ENCODE results near the gene CHST13. TPM values are rescaled to one million over a fixed set of nuclear protein-coding genes. Genes with fewer than 3 reads are reported as not detected.

CHST13 gene
- total and polyA plus RNA-seq, 2 of the 4 experiments (the other 2 are of a cell fraction), result not detected

- Histone ChIP-seq H2AFZ (replicated peaks; ENCODE audit: low read length, poor library complexity) (no peak overlapping the region), H2AK5ac (ENCODE audit: low read depth, low read length) (no peak overlapping the region), H2BK20ac (ENCODE audit: low read depth, low read length) (no peak overlapping the region), H4K5ac (ENCODE audit: low read depth, low read length) (no peak overlapping the region), H4K91ac (ENCODE audit: insufficient read depth, low read depth, low read length) (no peak overlapping the region), H3K79me1 (ENCODE audit: low read depth in 1 of 2, low read length in 2 of 2) (no peaks in the 10 kb centered on the region), H3K9ac (ENCODE audit: low read depth, low read length) (no peak overlapping the region), H3K4ac (ENCODE audit: low read depth, low read length) (no peak overlapping the region), H2BK5ac (ENCODE audit: low read depth, low read length, poor library complexity, severe bottlenecking) (no peak overlapping the region), H3K27ac (ENCODE audit: insufficient read depth, low read length) (no peak overlapping the region), H2BK120ac (ENCODE audit: low read depth, low read length) (no peak overlapping the region), H4K20me1 (ENCODE audit: insufficient read depth, low read length) (no peaks in the 10 kb centered on the region), H3K27me3 (ENCODE audit: control insufficient read depth, insufficient read depth, low read length) (peaks cover 33% of the 10 kb centered on the region), H2AK9ac (replicated peaks; ENCODE audit: low read depth, low read length, poor library complexity) (no peak overlapping the region), H3K18ac (ENCODE audit: low read depth, low read length) (no peak overlapping the region), H3K9me3 (ENCODE audit: control insufficient read depth, insufficient read depth, low read length) (no peaks in the 10 kb centered on the region), H3K56ac (ENCODE audit: extremely low read depth, insufficient read depth, low read length) (no peak overlapping the region), H3K4me2 (ENCODE audit: low read depth, low read length) (no peak overlapping the region), H3K23ac (ENCODE audit: low read depth, low read length) (no peak overlapping the region), H4K8ac (ENCODE audit: low read depth in 2 of 2, low read length in 2 of 2) (no peak overlapping the region), H3K4me3 (ENCODE audit: insufficient read depth, low read depth, low read length) (no peak overlapping the region), H2BK15ac (ENCODE audit: low read depth, low read length) (no peak overlapping the region), H3K9me1 (ENCODE audit: insufficient read depth, low read length) (no peaks in the 10 kb centered on the region), H3K14ac (replicated peaks; ENCODE audit: low read depth, low read length) (no peak overlapping the region), H3K36me3 (ENCODE audit: control insufficient read depth, insufficient read depth, low read length) (no peaks in the 10 kb centered on the region), H3K4me1 (ENCODE audit: control insufficient read depth, insufficient read depth, low read length) (no peaks in the 10 kb centered on the region)
- BruUV-seq (replicated peaks), result no TSS peak
- peak; percentile 46; the same call in 1 of the 2 replicates for ATAC-seq (ENCODE audit: low read depth)
- WGBS, 2 experiments (ENCODE audit: extremely low coverage in 2 of 2, insufficient read length in 1 of 2), result 83% methylated on average over 1 of the region's 10 CpGs; no CpG with 5 or more reads in 1 of the 2 experiments
- intact Hi-C loops (cut with micrococcal nuclease) (no loop called here), dilution Hi-C loops (cut with HindIII; ENCODE audit: low sequenced_read_pairs, unreplicated experiment) (no loop called here), in situ Hi-C loops (cut with MboI; ENCODE audit: low sequenced_read_pairs) (no loop called here)
- ChIA-PET POLR2A (ENCODE audit: unreplicated experiment) (no interaction called here), CTCF (no interaction called here)
- TF ChIP-seq ELK1 (IDR thresholded peaks at IDR 0.05; ENCODE audit: borderline replicate concordance, low read depth, low read length), result no peak
- TF ChIP-seq FOS (IDR thresholded peaks at IDR 0.05; ENCODE audit: low read depth, low read length), result no peak
- TF ChIP-seq RAD21 (IDR thresholded peaks at IDR 0.05; ENCODE audit: low read length), result no peak
- no peak for TF ChIP-seq RCOR1 (IDR thresholded peaks at IDR 0.05; ENCODE audit: insufficient replicate concordance, low read length)
- no peak for TF ChIP-seq SMC3 (IDR thresholded peaks at IDR 0.05; ENCODE audit: low read depth, low read length)
- no peak for TF ChIP-seq POLR2A (IDR thresholded peaks at IDR 0.05; ENCODE audit: low read depth, low read length)
- no peak for TF ChIP-seq CHD1 (IDR thresholded peaks at IDR 0.05; ENCODE audit: low read depth, low read length)
- TF ChIP-seq, protein P1, sequence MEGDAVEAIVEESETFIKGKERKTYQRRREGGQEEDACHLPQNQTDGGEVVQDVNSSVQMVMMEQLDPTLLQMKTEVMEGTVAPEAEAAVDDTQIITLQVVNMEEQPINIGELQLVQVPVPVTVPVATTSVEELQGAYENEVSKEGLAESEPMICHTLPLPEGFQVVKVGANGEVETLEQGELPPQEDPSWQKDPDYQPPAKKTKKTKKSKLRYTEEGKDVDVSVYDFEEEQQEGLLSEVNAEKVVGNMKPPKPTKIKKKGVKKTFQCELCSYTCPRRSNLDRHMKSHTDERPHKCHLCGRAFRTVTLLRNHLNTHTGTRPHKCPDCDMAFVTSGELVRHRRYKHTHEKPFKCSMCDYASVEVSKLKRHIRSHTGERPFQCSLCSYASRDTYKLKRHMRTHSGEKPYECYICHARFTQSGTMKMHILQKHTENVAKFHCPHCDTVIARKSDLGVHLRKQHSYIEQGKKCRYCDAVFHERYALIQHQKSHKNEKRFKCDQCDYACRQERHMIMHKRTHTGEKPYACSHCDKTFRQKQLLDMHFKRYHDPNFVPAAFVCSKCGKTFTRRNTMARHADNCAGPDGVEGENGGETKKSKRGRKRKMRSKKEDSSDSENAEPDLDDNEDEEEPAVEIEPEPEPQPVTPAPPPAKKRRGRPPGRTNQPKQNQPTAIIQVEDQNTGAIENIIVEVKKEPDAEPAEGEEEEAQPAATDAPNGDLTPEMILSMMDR (conservative IDR thresholded peaks at IDR 0.05; ENCODE audit: low read depth, low read length), result no peak
- TF ChIP-seq, protein P2, sequence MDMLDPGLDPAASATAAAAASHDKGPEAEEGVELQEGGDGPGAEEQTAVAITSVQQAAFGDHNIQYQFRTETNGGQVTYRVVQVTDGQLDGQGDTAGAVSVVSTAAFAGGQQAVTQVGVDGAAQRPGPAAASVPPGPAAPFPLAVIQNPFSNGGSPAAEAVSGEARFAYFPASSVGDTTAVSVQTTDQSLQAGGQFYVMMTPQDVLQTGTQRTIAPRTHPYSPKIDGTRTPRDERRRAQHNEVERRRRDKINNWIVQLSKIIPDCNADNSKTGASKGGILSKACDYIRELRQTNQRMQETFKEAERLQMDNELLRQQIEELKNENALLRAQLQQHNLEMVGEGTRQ (IDR thresholded peaks at IDR 0.05; ENCODE audit: low read depth, low read length), result no peak
- TF ChIP-seq CEBPB (IDR thresholded peaks at IDR 0.05; ENCODE audit: low read depth, low read length), result no peak
- no peak for TF ChIP-seq MAFK (IDR thresholded peaks at IDR 0.05; ENCODE audit: low read depth, low read length)
- TF ChIP-seq MAZ (IDR thresholded peaks at IDR 0.05; ENCODE audit: borderline replicate concordance, low read depth, low read length), result no peak
- TF ChIP-seq NFE2L2 (IDR thresholded peaks at IDR 0.05; ENCODE audit: low read depth, low read length), result no peak
- TF ChIP-seq RFX5 (IDR thresholded peaks at IDR 0.05; ENCODE audit: low read depth, low read length), result no peak
- DNase-seq, result no peak
Observed at GRCh38 chr3:126567696-126568438, 43.9 kb downstream of the CHST13 start.
